GM12878 (cell line): ENCODE measurements around the gene USP16. TPM values are rescaled to one million over a fixed set of nuclear protein-coding genes. Genes with fewer than 3 reads are reported as not detected.

ENCODE experiments used
- ASH2L ChIP-seq: fragments of 300-600, 200-600 bp; sonication (generic); IDR thresholded peaks from 2 replicates; pipeline ENCODE4 v1.6.1; 2017; ENCODE audit warnings: low read depth, mild to moderate bottlenecking, borderline replicate concordance
- ATF7 ChIP-seq: fragments of 450-650 bp; IDR thresholded peaks from 2 replicates; pipeline ENCODE4 v1.6.1; 2016; ENCODE audit warnings: low read depth, mild to moderate bottlenecking
- BHLHE40 ChIP-seq, 2 experiments: fragments of 450-650 bp in 1 of 2; IDR thresholded peaks; 2 replicates each; pipeline ENCODE4 v1.6.1; 2011 to 2017; ENCODE audit warnings: low read depth in 2 of 2, borderline replicate concordance in 1 of 2, improper control_type of control experiment in 1 of 2, low read length in 1 of 2, mild to moderate bottlenecking in 1 of 2
- CEBPB ChIP-seq, 2 experiments: fragments of 150-350 bp in 1 of 2; IDR thresholded peaks; 2 replicates each; pipeline ENCODE4 v1.6.1; 2012 to 2014; ENCODE audit warnings: low read depth in 2 of 2, low read length in 2 of 2, borderline replicate concordance in 1 of 2, inconsistent platforms in 1 of 2
- MXI1 ChIP-seq: fragments of 150-350 bp; IDR thresholded peaks from 2 replicates; pipeline ENCODE4 v1.6.1; 2011; ENCODE audit warnings: low read depth, mild to moderate bottlenecking, inconsistent platforms, low read length, improper control_type of control experiment
- MYC ChIP-seq: IDR thresholded peaks from 2 replicates; pipeline ENCODE4 v1.6.1; 2011; ENCODE audit warnings: mild to moderate bottlenecking, low read length, moderate library complexity, inconsistent platforms; ENCODE audit not compliant: insufficient read depth, insufficient replicate concordance, insufficient read length, severe bottlenecking
- NFXL1 ChIP-seq: fragments of 450-650 bp; IDR thresholded peaks from 2 replicates; pipeline ENCODE4 v1.6.1; 2017; ENCODE audit warnings: antibody characterized with exemption, mild to moderate bottlenecking, borderline replicate concordance
- RAD21 ChIP-seq: IDR thresholded peaks from 2 replicates; pipeline ENCODE4 v1.6.1; 2011; ENCODE audit warnings: mild to moderate bottlenecking, low read depth, low read length, moderate library complexity; ENCODE audit not compliant: insufficient read depth
- RFX5 ChIP-seq: IDR thresholded peaks from 2 replicates; pipeline ENCODE4 v1.6.1; 2011; ENCODE audit warnings: low read depth, low read length, improper control_type of control experiment
- RUNX3 ChIP-seq: IDR thresholded peaks from 2 replicates; pipeline ENCODE4 v1.6.1; 2012; ENCODE audit warnings: low read length, inconsistent platforms
- SIN3A ChIP-seq: IDR thresholded peaks from 2 replicates; pipeline ENCODE4 v1.6.1; 2012; ENCODE audit warnings: low read depth, low read length, improper control_type of control experiment
- SMC3 ChIP-seq: IDR thresholded peaks from 2 replicates; pipeline ENCODE4 v1.6.1; 2011; ENCODE audit warnings: low read length, improper control_type of control experiment, borderline replicate concordance
- SRF ChIP-seq, 2 experiments: IDR thresholded peaks; 2 replicates each; pipeline ENCODE4 v1.6.1; 2011; ENCODE audit warnings: low read depth in 2 of 2, low read length in 2 of 2, mild to moderate bottlenecking in 1 of 2, moderate library complexity in 1 of 2
- STAT1 ChIP-seq: fragments of 450-650 bp; conservative IDR thresholded peaks from 2 replicates; pipeline ENCODE4 v1.6.1; 2014; ENCODE audit warnings: antibody characterized with exemption, mild to moderate bottlenecking
- TCF12 ChIP-seq: IDR thresholded peaks from 2 replicates; pipeline ENCODE4 v1.6.1; 2011; ENCODE audit warnings: low read depth, mild to moderate bottlenecking, low read length
- WRNIP1 ChIP-seq: IDR thresholded peaks from 2 replicates; pipeline ENCODE4 v1.6.1; 2011; ENCODE audit warnings: low read depth, low read length, improper control_type of control experiment, borderline replicate concordance
- ZNF24 ChIP-seq: fragments of 450-650 bp; IDR thresholded peaks from 2 replicates; pipeline ENCODE4 v1.6.1; 2017; ENCODE audit warnings: antibody characterized with exemption, mild to moderate bottlenecking
- polyA plus RNA-seq, 11 experiments: library from polyadenylated mRNA; depleted of rRNA in 4 of 11; unstranded in 6 of 11; stranded (reverse) in 5 of 11; fragments of >200 nt; fragmentation: Nextera tagmentation in 4 of 11; fragmentation: Illumina TruSeq in 1 of 11; extraction: Ambion mirVana in 4 of 11; extraction: Trizol in 1 of 11; gene quantifications; 1 replicate in 1 of 11; 2 replicates in 10 of 11; pipeline versions ENCODE4 v1.2.1 to v1.2.3, GENCODE V29; 2011 to 2016; ENCODE audit warnings: inconsistent platforms in 2 of 11, missing spikeins in 2 of 11, low read depth in 1 of 11
- total RNA-seq, 4 experiments: library from RNA; depleted of rRNA in 3 of 4; stranded (reverse); fragments of >200 nt in 3 of 4; fragmentation: Illumina TruSeq in 1 of 4; extraction: Trizol in 1 of 4; gene quantifications; 2 replicates each; pipeline versions ENCODE4 v1.2.1 to v1.2.3, GENCODE V29; 2013 to 2021
- TF ChIP-seq, protein P1 (sequence below): fragments of 450-650 bp; IDR thresholded peaks from 2 replicates; pipeline ENCODE4 v1.6.1; 2017; ENCODE audit warnings: low read depth, mild to moderate bottlenecking, moderate library complexity
- TF ChIP-seq, protein P2 (sequence below): IDR thresholded peaks from 2 replicates; pipeline ENCODE4 v1.6.1; 2012; ENCODE audit warnings: improper control_type of control experiment, low read depth, low read length; ENCODE audit not compliant: insufficient replicate concordance

Gene USP16
- total and polyA plus RNA-seq, 10 of the 15 experiments (the other 5 are each of a cell fraction or from before 2014, with no cell fraction given) = 29.5 to 68.7 (median 52.3) TPM

DNA sequence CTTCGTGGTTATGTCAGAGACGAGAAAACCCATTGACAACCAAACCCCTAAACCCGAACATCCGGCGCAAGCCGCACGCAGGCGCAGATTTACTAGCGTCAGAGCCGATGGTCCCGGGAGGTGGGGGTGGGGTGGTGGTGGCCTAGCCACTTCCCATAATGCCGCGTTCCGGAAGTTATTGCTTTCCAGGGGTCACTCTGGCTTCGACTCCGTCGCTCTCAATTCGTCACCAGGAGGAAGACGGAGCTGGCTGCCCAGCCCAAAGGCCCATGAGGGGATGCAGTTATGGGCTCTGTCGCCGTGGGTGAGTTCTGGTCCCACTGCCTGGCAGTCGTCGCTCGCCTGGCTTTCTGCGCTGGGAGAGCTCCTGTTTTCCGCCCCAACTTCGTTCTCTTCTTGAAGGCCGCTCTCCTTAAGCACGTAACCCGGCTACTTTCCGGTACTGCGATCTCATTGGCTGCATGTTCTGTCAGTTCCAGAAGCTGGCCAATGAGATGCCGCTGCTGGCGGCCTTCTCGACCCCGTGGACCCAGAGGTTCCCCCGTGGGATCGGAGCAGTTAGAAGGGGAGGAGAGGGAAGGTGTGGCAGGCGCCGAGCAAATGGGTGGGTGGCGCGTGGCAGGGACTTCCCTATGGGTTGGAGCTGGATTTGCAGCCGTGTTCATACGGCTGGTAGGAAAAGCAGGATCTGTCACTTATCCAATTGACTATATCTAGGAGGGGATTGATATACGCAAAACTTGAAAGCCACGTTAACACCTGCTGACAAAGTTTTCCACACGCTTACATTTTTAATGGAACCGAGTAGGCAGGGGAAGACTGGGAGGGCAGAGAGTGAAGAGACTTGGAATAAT, at the start of gene USP16 (continued):
- TF ChIP-seq SRF (IDR thresholded peaks at IDR 0.05; ENCODE audit: low read depth in 2 of 2, low read length in 2 of 2) (peak; percentile 42 to 76; a peak in 3 of 4 replicates), MXI1 (peak; percentile 91), NFXL1 (no peak), STAT1 (no peak), TCF12 (no peak), RFX5 (peak; percentile 47), ZNF24 (no peak), CEBPB (IDR thresholded peaks at IDR 0.05; ENCODE audit: borderline replicate concordance in 1 of 2, low read depth in 2 of 2, low read length in 2 of 2) (no peak), ASH2L (no peak), SIN3A (peak; percentile 90; the same call in 1 of the 2 replicates), ATF7 (0 out of 2 replicates have a peak, but pooled peaks have one; percentile 61), BHLHE40 (IDR thresholded peaks at IDR 0.05; ENCODE audit: borderline replicate concordance in 1 of 2, low read depth in 2 of 2, low read length in 1 of 2) (peak in 1 of 2 experiments; percentile 56; a peak in 1 of 4 replicates), RAD21 (no peak), WRNIP1 (0 out of 2 replicates have a peak, but pooled peaks have one; percentile 41), MYC (peak; percentile 41), SMC3 (no peak), RUNX3 (peak; percentile 83)
- TF ChIP-seq, protein P1, sequence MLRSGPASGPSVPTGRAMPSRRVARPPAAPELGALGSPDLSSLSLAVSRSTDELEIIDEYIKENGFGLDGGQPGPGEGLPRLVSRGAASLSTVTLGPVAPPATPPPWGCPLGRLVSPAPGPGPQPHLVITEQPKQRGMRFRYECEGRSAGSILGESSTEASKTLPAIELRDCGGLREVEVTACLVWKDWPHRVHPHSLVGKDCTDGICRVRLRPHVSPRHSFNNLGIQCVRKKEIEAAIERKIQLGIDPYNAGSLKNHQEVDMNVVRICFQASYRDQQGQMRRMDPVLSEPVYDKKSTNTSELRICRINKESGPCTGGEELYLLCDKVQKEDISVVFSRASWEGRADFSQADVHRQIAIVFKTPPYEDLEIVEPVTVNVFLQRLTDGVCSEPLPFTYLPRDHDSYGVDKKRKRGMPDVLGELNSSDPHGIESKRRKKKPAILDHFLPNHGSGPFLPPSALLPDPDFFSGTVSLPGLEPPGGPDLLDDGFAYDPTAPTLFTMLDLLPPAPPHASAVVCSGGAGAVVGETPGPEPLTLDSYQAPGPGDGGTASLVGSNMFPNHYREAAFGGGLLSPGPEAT = peak; percentile 90
- TF ChIP-seq, protein P2, sequence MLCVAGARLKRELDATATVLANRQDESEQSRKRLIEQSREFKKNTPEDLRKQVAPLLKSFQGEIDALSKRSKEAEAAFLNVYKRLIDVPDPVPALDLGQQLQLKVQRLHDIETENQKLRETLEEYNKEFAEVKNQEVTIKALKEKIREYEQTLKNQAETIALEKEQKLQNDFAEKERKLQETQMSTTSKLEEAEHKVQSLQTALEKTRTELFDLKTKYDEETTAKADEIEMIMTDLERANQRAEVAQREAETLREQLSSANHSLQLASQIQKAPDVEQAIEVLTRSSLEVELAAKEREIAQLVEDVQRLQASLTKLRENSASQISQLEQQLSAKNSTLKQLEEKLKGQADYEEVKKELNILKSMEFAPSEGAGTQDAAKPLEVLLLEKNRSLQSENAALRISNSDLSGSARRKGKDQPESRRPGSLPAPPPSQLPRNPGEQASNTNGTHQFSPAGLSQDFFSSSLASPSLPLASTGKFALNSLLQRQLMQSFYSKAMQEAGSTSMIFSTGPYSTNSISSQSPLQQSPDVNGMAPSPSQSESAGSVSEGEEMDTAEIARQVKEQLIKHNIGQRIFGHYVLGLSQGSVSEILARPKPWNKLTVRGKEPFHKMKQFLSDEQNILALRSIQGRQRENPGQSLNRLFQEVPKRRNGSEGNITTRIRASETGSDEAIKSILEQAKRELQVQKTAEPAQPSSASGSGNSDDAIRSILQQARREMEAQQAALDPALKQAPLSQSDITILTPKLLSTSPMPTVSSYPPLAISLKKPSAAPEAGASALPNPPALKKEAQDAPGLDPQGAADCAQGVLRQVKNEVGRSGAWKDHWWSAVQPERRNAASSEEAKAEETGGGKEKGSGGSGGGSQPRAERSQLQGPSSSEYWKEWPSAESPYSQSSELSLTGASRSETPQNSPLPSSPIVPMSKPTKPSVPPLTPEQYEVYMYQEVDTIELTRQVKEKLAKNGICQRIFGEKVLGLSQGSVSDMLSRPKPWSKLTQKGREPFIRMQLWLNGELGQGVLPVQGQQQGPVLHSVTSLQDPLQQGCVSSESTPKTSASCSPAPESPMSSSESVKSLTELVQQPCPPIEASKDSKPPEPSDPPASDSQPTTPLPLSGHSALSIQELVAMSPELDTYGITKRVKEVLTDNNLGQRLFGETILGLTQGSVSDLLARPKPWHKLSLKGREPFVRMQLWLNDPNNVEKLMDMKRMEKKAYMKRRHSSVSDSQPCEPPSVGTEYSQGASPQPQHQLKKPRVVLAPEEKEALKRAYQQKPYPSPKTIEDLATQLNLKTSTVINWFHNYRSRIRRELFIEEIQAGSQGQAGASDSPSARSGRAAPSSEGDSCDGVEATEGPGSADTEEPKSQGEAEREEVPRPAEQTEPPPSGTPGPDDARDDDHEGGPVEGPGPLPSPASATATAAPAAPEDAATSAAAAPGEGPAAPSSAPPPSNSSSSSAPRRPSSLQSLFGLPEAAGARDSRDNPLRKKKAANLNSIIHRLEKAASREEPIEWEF = peak; percentile 36
